ENCODE results near the gene MAT1A. TPM values are rescaled to one million over a fixed set of nuclear protein-coding genes. Genes with fewer than 3 reads are reported as not detected.

MAT1A gene
- total and polyA plus RNA-seq, 2 of the 13 experiments (the other 11 are each of a cell fraction or from before 2014, with no cell fraction given), result 57.1 to 76.9 TPM

DNA sequence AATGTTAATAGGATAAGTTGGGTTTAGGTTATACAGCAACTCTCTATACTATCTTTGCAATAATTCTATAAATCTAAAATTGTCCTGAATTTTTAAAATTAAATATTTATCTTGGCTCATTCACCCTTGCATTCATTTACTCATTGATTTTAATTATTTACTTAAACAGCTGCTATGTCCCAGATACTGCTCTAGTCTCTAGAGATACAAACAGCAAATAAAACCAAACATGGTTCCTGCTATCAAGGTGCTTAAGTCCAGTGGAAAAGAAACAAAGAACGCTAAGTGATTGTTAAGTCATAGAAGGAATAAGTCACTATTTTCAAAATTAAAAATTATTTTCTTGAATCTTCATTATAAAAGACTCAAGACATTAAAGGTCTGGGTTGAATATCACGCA lies 29.9 kb upstream of the MAT1A start (continued):
- TF ChIP-seq ZNF616 (CRISPR knock-in tag; IDR thresholded peaks at IDR 0.05; ENCODE audit: low read depth), result no peak
- TF ChIP-seq, protein P1, sequence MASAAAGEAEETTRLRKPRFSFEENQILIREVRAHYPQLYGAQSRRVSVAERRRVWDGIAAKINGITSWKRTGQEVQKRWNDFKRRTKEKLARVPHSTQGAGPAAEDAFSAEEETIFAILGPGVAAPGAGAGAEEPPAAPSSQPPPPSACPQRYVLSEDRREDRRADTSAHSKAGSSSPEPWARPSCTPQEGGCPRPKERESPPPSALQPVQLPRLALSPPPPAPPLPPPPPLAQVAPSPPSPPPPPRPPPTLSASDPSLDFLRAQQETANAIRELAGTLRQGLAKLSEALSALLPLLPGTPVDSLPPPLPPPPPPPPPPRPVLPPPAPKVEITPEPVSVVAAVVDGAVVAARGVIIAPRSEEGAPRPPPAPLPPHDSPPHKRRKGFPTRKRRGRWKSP (CRISPR knock-in tag; IDR thresholded peaks at IDR 0.05), result no peak
- TF ChIP-seq ADNP (CRISPR knock-in tag; IDR thresholded peaks at IDR 0.05), result no peak

DNA sequence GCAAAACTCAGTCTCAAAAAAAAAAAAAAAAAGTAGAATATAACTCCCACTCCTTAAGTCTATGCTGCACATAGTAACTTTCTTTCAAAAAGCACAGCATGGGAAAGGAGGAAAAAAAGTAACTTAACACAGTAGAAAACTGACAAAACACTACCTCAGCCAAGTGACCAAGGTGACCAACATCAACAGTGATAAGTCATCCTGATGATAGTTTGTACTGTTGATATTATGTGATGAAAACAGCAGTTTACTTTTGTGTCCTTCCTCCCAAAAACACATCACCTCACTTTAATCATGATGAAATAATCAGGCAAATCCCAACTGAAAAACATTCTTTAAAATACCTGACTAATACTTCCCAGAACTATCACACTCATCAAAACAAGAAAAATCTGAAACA lies 29.3 kb upstream of the MAT1A start:
- DNase-seq (ENCODE audit: low spot score) (no peak), FAIRE-seq (no peak), ATAC-seq (no peak)
- Histone ChIP-seq H3K27ac (ENCODE audit: extremely low read length, insufficient read depth, low read length) (no peak overlapping the region), H3K4me2 (ENCODE audit: low read depth, low read length) (no peak overlapping the region), H3K4me1 (ENCODE audit: insufficient read depth, low read length) (peaks cover 40% of the 10 kb centered on the region), H3K9me3 (ENCODE audit: low read length) (no peaks in the 10 kb centered on the region), H3K4me3 (replicated peaks in 1 of 3; ENCODE audit: insufficient read depth in 1 of 3, low read depth in 2 of 3, low read length in 3 of 3) (no peak overlapping the region), H3K36me3 (replicated peaks in 1 of 2; ENCODE audit: control insufficient read depth in 1 of 2, insufficient read depth in 2 of 2, low read length in 2 of 2) (no peaks in the 10 kb centered on the region), H2AFZ (ENCODE audit: low read length) (no peak overlapping the region), H3K9ac (ENCODE audit: insufficient read depth, low read depth, low read length) (no peak overlapping the region), H4K20me1 (ENCODE audit: insufficient read depth, low read length) (no peaks in the 10 kb centered on the region), H3K27me3 (ENCODE audit: control insufficient read depth in 1 of 2, insufficient read depth in 2 of 2, low read length in 2 of 2) (no peaks in the 10 kb centered on the region), H3K79me2 (ENCODE audit: insufficient read depth, low read length) (no peaks in the 10 kb centered on the region)
- intact Hi-C loops (cut with micrococcal nuclease; ENCODE audit: unreplicated experiment), result no loop called here
- in situ Hi-C loops (cut with HindIII; ENCODE audit: extremely low pct_ligation_motif_present, low pct_unique_long_range_greater_than_20kb), result no loop called here
- no TSS peak for BruUV-seq (replicated peaks)
- POLR2A ChIA-PET, result no interaction called here
- CTCF ChIA-PET (ENCODE audit: low intra/inter-chr PET ratio, low total read pairs), result no interaction called here
- TF ChIP-seq, protein P2, sequence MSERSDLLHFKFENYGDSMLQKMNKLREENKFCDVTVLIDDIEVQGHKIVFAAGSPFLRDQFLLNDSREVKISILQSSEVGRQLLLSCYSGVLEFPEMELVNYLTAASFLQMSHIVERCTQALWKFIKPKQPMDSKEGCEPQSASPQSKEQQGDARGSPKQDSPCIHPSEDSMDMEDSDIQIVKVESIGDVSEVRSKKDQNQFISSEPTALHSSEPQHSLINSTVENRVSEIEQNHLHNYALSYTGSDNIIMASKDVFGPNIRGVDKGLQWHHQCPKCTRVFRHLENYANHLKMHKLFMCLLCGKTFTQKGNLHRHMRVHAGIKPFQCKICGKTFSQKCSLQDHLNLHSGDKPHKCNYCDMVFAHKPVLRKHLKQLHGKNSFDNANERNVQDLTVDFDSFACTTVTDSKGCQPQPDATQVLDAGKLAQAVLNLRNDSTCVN (CRISPR knock-in tag; IDR thresholded peaks at IDR 0.05; ENCODE audit: borderline replicate concordance), result no peak
- no peak for TF ChIP-seq IRF2 (CRISPR knock-in tag; IDR thresholded peaks at IDR 0.05)
- no peak for TF ChIP-seq YEATS2 (CRISPR knock-in tag; IDR thresholded peaks at IDR 0.05; ENCODE audit: borderline replicate concordance)
- TF ChIP-seq NR2F2 (IDR thresholded peaks at IDR 0.05; ENCODE audit: borderline replicate concordance, low read depth), result no peak
- TF ChIP-seq ZNF670 (CRISPR knock-in tag; IDR thresholded peaks at IDR 0.05; ENCODE audit: borderline replicate concordance), result no peak
- TF ChIP-seq, protein P3, sequence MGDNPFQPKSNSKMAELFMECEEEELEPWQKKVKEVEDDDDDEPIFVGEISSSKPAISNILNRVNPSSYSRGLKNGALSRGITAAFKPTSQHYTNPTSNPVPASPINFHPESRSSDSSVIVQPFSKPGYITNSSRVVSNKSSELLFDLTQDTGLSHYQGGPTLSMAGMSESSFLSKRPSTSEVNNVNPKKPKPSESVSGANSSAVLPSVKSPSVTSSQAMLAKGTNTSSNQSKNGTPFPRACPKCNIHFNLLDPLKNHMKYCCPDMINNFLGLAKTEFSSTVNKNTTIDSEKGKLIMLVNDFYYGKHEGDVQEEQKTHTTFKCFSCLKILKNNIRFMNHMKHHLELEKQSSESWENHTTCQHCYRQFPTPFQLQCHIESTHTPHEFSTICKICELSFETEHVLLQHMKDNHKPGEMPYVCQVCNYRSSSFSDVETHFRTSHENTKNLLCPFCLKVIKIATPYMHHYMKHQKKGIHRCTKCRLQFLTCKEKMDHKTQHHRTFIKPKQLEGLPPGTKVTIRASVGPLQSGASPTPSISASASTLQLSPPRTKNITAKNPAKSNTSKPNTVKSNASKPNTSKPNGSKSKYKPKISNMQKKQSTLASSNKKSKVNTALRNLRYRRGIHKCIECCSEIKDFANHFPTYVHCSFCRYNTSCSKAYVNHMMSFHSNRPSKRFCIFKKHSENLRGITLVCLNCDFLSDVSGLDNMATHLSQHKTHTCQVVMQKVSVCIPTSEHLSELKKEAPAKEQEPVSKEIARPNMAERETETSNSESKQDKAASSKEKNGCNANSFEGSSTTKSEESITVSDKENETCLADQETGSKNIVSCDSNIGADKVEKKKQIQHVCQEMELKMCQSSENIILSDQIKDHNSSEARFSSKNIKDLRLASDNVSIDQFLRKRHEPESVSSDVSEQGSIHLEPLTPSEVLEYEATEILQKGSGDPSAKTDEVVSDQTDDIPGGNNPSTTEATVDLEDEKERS (CRISPR knock-in tag; IDR thresholded peaks at IDR 0.05), result no peak
- TF ChIP-seq, protein P4, sequence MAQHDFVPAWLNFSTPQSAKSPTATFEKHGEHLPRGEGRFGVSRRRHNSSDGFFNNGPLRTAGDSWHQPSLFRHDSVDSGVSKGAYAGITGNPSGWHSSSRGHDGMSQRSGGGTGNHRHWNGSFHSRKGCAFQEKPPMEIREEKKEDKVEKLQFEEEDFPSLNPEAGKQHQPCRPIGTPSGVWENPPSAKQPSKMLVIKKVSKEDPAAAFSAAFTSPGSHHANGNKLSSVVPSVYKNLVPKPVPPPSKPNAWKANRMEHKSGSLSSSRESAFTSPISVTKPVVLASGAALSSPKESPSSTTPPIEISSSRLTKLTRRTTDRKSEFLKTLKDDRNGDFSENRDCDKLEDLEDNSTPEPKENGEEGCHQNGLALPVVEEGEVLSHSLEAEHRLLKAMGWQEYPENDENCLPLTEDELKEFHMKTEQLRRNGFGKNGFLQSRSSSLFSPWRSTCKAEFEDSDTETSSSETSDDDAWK (CRISPR knock-in tag; IDR thresholded peaks at IDR 0.05), result no peak
- no peak for TF ChIP-seq PHF5A (CRISPR knock-in tag; IDR thresholded peaks at IDR 0.05; ENCODE audit: low read depth, unreplicated experiment)
- TF ChIP-seq, protein P5, sequence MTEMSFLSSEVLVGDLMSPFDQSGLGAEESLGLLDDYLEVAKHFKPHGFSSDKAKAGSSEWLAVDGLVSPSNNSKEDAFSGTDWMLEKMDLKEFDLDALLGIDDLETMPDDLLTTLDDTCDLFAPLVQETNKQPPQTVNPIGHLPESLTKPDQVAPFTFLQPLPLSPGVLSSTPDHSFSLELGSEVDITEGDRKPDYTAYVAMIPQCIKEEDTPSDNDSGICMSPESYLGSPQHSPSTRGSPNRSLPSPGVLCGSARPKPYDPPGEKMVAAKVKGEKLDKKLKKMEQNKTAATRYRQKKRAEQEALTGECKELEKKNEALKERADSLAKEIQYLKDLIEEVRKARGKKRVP (CRISPR knock-in tag; IDR thresholded peaks at IDR 0.05), result no peak
- TF ChIP-seq, protein P6, sequence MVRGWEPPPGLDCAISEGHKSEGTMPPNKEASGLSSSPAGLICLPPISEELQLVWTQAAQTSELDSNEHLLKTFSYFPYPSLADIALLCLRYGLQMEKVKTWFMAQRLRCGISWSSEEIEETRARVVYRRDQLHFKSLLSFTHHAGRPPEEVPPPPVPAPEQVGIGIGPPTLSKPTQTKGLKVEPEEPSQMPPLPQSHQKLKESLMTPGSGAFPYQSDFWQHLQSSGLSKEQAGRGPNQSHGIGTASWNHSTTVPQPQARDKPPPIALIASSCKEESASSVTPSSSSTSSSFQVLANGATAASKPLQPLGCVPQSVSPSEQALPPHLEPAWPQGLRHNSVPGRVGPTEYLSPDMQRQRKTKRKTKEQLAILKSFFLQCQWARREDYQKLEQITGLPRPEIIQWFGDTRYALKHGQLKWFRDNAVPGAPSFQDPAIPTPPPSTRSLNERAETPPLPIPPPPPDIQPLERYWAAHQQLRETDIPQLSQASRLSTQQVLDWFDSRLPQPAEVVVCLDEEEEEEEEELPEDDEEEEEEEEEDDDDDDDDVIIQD (CRISPR knock-in tag; IDR thresholded peaks at IDR 0.05; ENCODE audit: low read depth), result no peak
- no peak for TF ChIP-seq ZNF792 (CRISPR knock-in tag; IDR thresholded peaks at IDR 0.05)
- TF ChIP-seq ONECUT2 (CRISPR knock-in tag; IDR thresholded peaks at IDR 0.05), result no peak

Measured in HepG2 (cell line).